Parathyroid adenoma (tissue), 2 donors: ENCODE results near the gene POU2F1.

ENCODE experiments used
- H2AFZ ChIP-seq: fragments of 300-600 bp; sonication (generic); one replicate; pipeline ENCODE4 v1.7.0; 2017; ENCODE audit warnings: antibody characterized with exemption, mild to moderate bottlenecking
- H3K27ac ChIP-seq: fragments of 300-600 bp; sonication (generic); one replicate; pipeline ENCODE4 v1.7.0; 2017
- H3K27me3 ChIP-seq: fragments of 300-600 bp; sonication (generic); one replicate; pipeline ENCODE4 v1.7.0; 2017; ENCODE audit warnings: low read length; ENCODE audit not compliant: control insufficient read depth, insufficient read depth
- H3K36me3 ChIP-seq: fragments of 300-600 bp; sonication (generic); one replicate; pipeline ENCODE4 v1.7.0; 2017; ENCODE audit warnings: low read length; ENCODE audit not compliant: control insufficient read depth, insufficient read depth
- H3K4me1 ChIP-seq: fragments of 300-600 bp; sonication (generic); one replicate; pipeline ENCODE4 v1.7.0; 2017; ENCODE audit warnings: control low read depth
- H3K4me2 ChIP-seq: fragments of 300-600 bp; sonication (generic); one replicate; pipeline ENCODE4 v1.7.0; 2017; ENCODE audit warnings: low read length
- H3K4me3 ChIP-seq: fragments of 300-600 bp; sonication (generic); one replicate; pipeline ENCODE4 v1.7.0; 2017; ENCODE audit warnings: low read depth, low read length
- H3K79me2 ChIP-seq: fragments of 300-600 bp; sonication (generic); one replicate; pipeline ENCODE4 v1.7.0; 2017; ENCODE audit warnings: control low read depth
- H3K9ac ChIP-seq: fragments of 300-600 bp; sonication (generic); one replicate; pipeline ENCODE4 v1.7.0; 2017; ENCODE audit warnings: mild to moderate bottlenecking
- H3K9me3 ChIP-seq: fragments of 300-600 bp; sonication (generic); one replicate; pipeline ENCODE4 v1.7.0; 2017; ENCODE audit warnings: low read length; ENCODE audit not compliant: control insufficient read depth
- TF ChIP-seq, protein P1 (sequence below): fragments of 300-600 bp; sonication (generic); IDR thresholded peaks from one replicate; pipeline ENCODE4 v1.7.0; 2017; ENCODE audit warnings: antibody characterized with exemption, mild to moderate bottlenecking
- donor health status: primary hyperparathyroidism.

POU2F1 gene

GRCh38 chr1:167229719-167230385, 9.2 kb downstream of the POU2F1 start:
- no peaks in the 10 kb centered on the region for H3K36me3 ChIP-seq
- H3K4me3 ChIP-seq, result no peak overlapping the region
- H2AFZ ChIP-seq, result no peak overlapping the region
- no peak overlapping the region for H3K27ac ChIP-seq
- H3K9me3 ChIP-seq, result no peaks in the 10 kb centered on the region
- H3K4me2 ChIP-seq, result no peak overlapping the region
- TF ChIP-seq, protein P1, sequence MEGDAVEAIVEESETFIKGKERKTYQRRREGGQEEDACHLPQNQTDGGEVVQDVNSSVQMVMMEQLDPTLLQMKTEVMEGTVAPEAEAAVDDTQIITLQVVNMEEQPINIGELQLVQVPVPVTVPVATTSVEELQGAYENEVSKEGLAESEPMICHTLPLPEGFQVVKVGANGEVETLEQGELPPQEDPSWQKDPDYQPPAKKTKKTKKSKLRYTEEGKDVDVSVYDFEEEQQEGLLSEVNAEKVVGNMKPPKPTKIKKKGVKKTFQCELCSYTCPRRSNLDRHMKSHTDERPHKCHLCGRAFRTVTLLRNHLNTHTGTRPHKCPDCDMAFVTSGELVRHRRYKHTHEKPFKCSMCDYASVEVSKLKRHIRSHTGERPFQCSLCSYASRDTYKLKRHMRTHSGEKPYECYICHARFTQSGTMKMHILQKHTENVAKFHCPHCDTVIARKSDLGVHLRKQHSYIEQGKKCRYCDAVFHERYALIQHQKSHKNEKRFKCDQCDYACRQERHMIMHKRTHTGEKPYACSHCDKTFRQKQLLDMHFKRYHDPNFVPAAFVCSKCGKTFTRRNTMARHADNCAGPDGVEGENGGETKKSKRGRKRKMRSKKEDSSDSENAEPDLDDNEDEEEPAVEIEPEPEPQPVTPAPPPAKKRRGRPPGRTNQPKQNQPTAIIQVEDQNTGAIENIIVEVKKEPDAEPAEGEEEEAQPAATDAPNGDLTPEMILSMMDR, result no peak
- H3K27me3 ChIP-seq, result no peaks in the 10 kb centered on the region
- H3K79me2 ChIP-seq, result no peaks in the 10 kb centered on the region
- H3K4me1 ChIP-seq, result peaks cover 6% of the 10 kb centered on the region
- no peak overlapping the region for H3K9ac ChIP-seq

GRCh38 chr1:167230437-167230836, 9.8 kb downstream of the POU2F1 start:
- Histone ChIP-seq H3K9ac (no peak overlapping the region), H3K4me2 (no peak overlapping the region), H3K27me3 (no peaks in the 10 kb centered on the region), H3K4me3 (no peak overlapping the region), H3K27ac (no peak overlapping the region), H3K4me1 (peaks cover 6% of the 10 kb centered on the region), H3K36me3 (no peaks in the 10 kb centered on the region), H3K9me3 (no peaks in the 10 kb centered on the region), H3K79me2 (peaks cover 3% of the 10 kb centered on the region), H2AFZ (no peak overlapping the region)
- TF ChIP-seq, protein P1, result no peak

- no peak overlapping the region for H3K27ac ChIP-seq
- TF ChIP-seq, protein P1, result no peak
- peaks cover 3% of the 10 kb centered on the region for H3K79me2 ChIP-seq
- H3K4me1 ChIP-seq, result peaks cover 6% of the 10 kb centered on the region
- no peaks in the 10 kb centered on the region for H3K36me3 ChIP-seq
- no peaks in the 10 kb centered on the region for H3K27me3 ChIP-seq
- no peak overlapping the region for H3K9ac ChIP-seq
- H2AFZ ChIP-seq, result no peak overlapping the region
- no peak overlapping the region for H3K4me3 ChIP-seq
- no peaks in the 10 kb centered on the region for H3K9me3 ChIP-seq
- H3K4me2 ChIP-seq, result no peak overlapping the region
Measured at GRCh38 chr1:167231873-167232450, 11.3 kb downstream of the POU2F1 start.

DNA sequence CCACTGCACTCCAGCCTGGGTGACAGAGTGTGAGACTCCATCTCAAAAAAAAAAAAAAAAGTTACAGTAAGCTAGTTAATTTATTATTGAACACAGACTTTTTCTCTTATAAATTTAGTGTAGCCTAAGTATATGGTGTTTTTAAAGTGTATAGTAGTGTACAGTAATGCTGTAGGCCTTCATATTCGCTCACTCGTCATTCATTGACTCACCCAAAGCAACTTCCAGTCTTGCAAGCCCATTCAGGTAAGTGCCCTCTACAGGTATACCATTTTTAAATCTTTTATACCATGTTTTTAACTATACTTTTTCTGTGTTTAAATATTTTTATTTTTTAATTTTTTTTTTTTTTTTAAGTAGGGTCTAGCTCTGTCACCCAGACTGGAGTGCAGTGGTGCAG, 12.1 kb downstream of the POU2F1 start:
- H2AFZ ChIP-seq, result no peak overlapping the region
- no peak overlapping the region for H3K4me2 ChIP-seq
- peaks cover 3% of the 10 kb centered on the region for H3K79me2 ChIP-seq
- no peaks in the 10 kb centered on the region for H3K27me3 ChIP-seq
- H3K4me1 ChIP-seq, result peaks cover 6% of the 10 kb centered on the region
- H3K27ac ChIP-seq, result no peak overlapping the region
- TF ChIP-seq, protein P1, result no peak
- H3K9me3 ChIP-seq, result no peaks in the 10 kb centered on the region
- no peaks in the 10 kb centered on the region for H3K36me3 ChIP-seq
- no peak overlapping the region for H3K9ac ChIP-seq
- no peak overlapping the region for H3K4me3 ChIP-seq

DNA sequence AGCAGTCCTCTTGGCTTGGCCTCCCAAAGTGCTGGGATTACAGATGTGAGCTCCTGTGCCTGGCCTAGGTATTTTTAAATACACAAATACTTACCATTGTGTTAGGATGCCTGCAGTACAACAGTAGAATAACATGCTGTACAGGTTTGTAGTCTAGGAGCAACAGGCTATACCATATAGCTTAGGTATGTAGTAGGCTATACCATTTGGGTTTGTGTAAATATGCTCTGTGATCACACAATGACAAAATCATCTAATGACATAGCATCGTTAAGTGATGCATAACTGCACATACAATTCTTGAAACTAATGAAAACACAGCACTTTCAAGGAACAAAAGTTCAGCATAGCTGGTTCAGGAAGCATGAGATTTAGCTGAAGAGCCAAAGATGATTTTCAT, 12.7 kb downstream of the POU2F1 start:
- H3K9me3 ChIP-seq, result no peaks in the 10 kb centered on the region
- peaks cover 4% of the 10 kb centered on the region for H3K79me2 ChIP-seq
- H3K27me3 ChIP-seq, result no peaks in the 10 kb centered on the region
- no peak overlapping the region for H3K4me2 ChIP-seq
- H3K36me3 ChIP-seq, result no peaks in the 10 kb centered on the region
- H3K9ac ChIP-seq, result no peak overlapping the region
- TF ChIP-seq, protein P1, result no peak
- peaks cover 6% of the 10 kb centered on the region for H3K4me1 ChIP-seq
- H3K27ac ChIP-seq, result no peak overlapping the region
- H2AFZ ChIP-seq, result no peak overlapping the region
- H3K4me3 ChIP-seq, result no peak overlapping the region
